C4-2B (cell line): ENCODE measurements around the gene PRKG1.

Source experiments
- ZFX ChIP-seq: fragments of 450-650 bp; IDR thresholded peaks from 2 replicates; pipeline ENCODE4 v1.6.1; 2017
- TF ChIP-seq, protein P1 (sequence below): fragments of 450-650 bp; conservative IDR thresholded peaks from 2 replicates; pipeline ENCODE4 v1.5.1; 2017; ENCODE audit warnings: mild to moderate bottlenecking

GRCh38 chr10:51524041-51524440, 449.8 kb downstream of the PRKG1 start:
- TF ChIP-seq, protein P1, sequence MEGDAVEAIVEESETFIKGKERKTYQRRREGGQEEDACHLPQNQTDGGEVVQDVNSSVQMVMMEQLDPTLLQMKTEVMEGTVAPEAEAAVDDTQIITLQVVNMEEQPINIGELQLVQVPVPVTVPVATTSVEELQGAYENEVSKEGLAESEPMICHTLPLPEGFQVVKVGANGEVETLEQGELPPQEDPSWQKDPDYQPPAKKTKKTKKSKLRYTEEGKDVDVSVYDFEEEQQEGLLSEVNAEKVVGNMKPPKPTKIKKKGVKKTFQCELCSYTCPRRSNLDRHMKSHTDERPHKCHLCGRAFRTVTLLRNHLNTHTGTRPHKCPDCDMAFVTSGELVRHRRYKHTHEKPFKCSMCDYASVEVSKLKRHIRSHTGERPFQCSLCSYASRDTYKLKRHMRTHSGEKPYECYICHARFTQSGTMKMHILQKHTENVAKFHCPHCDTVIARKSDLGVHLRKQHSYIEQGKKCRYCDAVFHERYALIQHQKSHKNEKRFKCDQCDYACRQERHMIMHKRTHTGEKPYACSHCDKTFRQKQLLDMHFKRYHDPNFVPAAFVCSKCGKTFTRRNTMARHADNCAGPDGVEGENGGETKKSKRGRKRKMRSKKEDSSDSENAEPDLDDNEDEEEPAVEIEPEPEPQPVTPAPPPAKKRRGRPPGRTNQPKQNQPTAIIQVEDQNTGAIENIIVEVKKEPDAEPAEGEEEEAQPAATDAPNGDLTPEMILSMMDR, result no peak
- no peak for TF ChIP-seq ZFX
